HepG2 (cell line): ENCODE measurements around the gene ASL. TPM values are rescaled to one million over a fixed set of nuclear protein-coding genes. Genes with fewer than 3 reads are reported as not detected.

Source experiments
- DNMT1 ChIP-seq: sonication (generic); formaldehyde crosslinking; IDR thresholded peaks from 2 replicates; pipeline ENCODE4 v1.5.1; 2020; ENCODE audit warnings: mild to moderate bottlenecking, missing genetic modification reagents
- EHMT2 ChIP-seq: fragments of 200-600 bp; sonication (generic); IDR thresholded peaks from 2 replicates; pipeline ENCODE4 v1.7.0; 2017; ENCODE audit warnings: antibody characterized with exemption, low read depth, low read length, borderline replicate concordance
- KLF12 ChIP-seq: sonication (generic); formaldehyde crosslinking; IDR thresholded peaks from 2 replicates; pipeline ENCODE4 v1.4.0; 2020; ENCODE audit warnings: missing genetic modification reagents, borderline replicate concordance
- KLF15 ChIP-seq: sonication (generic); formaldehyde crosslinking; IDR thresholded peaks from 2 replicates; pipeline ENCODE4 v1.8.1; 2023; ENCODE audit warnings: borderline replicate concordance, mild to moderate bottlenecking, inconsistent platforms, missing genetic modification reagents, mixed read lengths
- NFKB2 ChIP-seq: sonication (generic); formaldehyde crosslinking; IDR thresholded peaks from 2 replicates; pipeline ENCODE4 v1.4.0; 2020; ENCODE audit warnings: missing genetic modification reagents, borderline replicate concordance
- PHF20 ChIP-seq: sonication (generic); formaldehyde crosslinking; IDR thresholded peaks from 2 replicates; pipeline ENCODE4 v1.5.0; 2020; ENCODE audit warnings: mild to moderate bottlenecking, missing genetic modification reagents
- RBAK ChIP-seq: sonication (generic); formaldehyde crosslinking; IDR thresholded peaks from 2 replicates; pipeline ENCODE4 v1.5.1; 2020; ENCODE audit warnings: mild to moderate bottlenecking, missing genetic modification reagents
- SYNCRIP ChIP-seq: fragments of 200-400 bp; formaldehyde crosslinking; IDR thresholded peaks from 2 replicates; pipeline ENCODE4 v1.6.1; 2018; ENCODE audit warnings: mild to moderate bottlenecking, low read depth, low read length; ENCODE audit not compliant: insufficient read depth
- ZNF138 ChIP-seq: sonication (generic); formaldehyde crosslinking; IDR thresholded peaks from 2 replicates; pipeline ENCODE4 v1.5.0; 2020; ENCODE audit warnings: mild to moderate bottlenecking, low read depth, missing genetic modification reagents
- ZNF143 ChIP-seq: sonication (generic); formaldehyde crosslinking; IDR thresholded peaks from 2 replicates; pipeline ENCODE4 v1.4.0; 2020; ENCODE audit warnings: missing genetic modification reagents
- ZNF335 ChIP-seq: sonication (generic); formaldehyde crosslinking; IDR thresholded peaks from 2 replicates; pipeline ENCODE4 v1.4.0; 2020; ENCODE audit warnings: missing genetic modification reagents
- ZNF557 ChIP-seq: sonication (generic); formaldehyde crosslinking; IDR thresholded peaks from 2 replicates; pipeline ENCODE4 v1.4.0; 2020; ENCODE audit warnings: missing genetic modification reagents
- ZNF605 ChIP-seq: sonication (generic); formaldehyde crosslinking; IDR thresholded peaks from 2 replicates; pipeline ENCODE4 v1.8.0; 2022; ENCODE audit warnings: mild to moderate bottlenecking, missing genetic modification reagents
- ZNF629 ChIP-seq: sonication (generic); formaldehyde crosslinking; conservative IDR thresholded peaks from 2 replicates; pipeline ENCODE4 v1.5.0; 2020; ENCODE audit warnings: missing genetic modification reagents
- ZNF660 ChIP-seq: sonication (generic); formaldehyde crosslinking; IDR thresholded peaks from 2 replicates; pipeline ENCODE4 v1.5.1; 2020; ENCODE audit warnings: mild to moderate bottlenecking, low read depth, missing genetic modification reagents, borderline replicate concordance
- polyA plus RNA-seq, 8 experiments: library from polyadenylated mRNA; depleted of rRNA in 3 of 8; stranded (reverse) in 7 of 8; unstranded in 1 of 8; fragments of >200 nt; fragmentation: Illumina TruSeq in 4 of 8; extraction: Trizol in 4 of 8; gene quantifications; 2 replicates each; pipeline versions ENCODE4 v1.2.1 to v1.2.3, GENCODE V29; 2011 to 2016; ENCODE audit warnings: low read depth in 4 of 8, missing spikeins in 1 of 8, mixed read lengths in 1 of 8; ENCODE audit not compliant: insufficient read depth in 1 of 8
- total RNA-seq, 5 experiments: library from RNA; depleted of rRNA; stranded (reverse); fragments of >200 nt; fragmentation: Illumina TruSeq; extraction: Trizol; gene quantifications; 2 replicates each; pipeline ENCODE4 v1.2.3, GENCODE V29; 2016; ENCODE audit warnings: low read depth in 1 of 5
- TF ChIP-seq, protein P1 (sequence below): sonication (generic); formaldehyde crosslinking; IDR thresholded peaks from 2 replicates; pipeline ENCODE4 v1.5.0; 2020; ENCODE audit warnings: mild to moderate bottlenecking, missing genetic modification reagents
- TF ChIP-seq, protein P2 (sequence below), 2 experiments: sonication (generic) in 1 of 2; formaldehyde crosslinking in 1 of 2; IDR thresholded peaks; 2 replicates each; pipeline versions ENCODE4 v1.4.0 to v1.6.1; 2018 to 2020; ENCODE audit warnings: missing genetic modification reagents in 2 of 2, borderline replicate concordance in 1 of 2, low read depth in 1 of 2, mild to moderate bottlenecking in 1 of 2, missing biosample characterization in 1 of 2
- TF ChIP-seq, protein P3 (sequence below): sonication (generic); formaldehyde crosslinking; IDR thresholded peaks from 2 replicates; pipeline ENCODE4 v1.4.0; 2020; ENCODE audit warnings: missing genetic modification reagents
- TF ChIP-seq, protein P4 (sequence below): IDR thresholded peaks from 2 replicates; pipeline ENCODE4 v1.4.0; 2020; ENCODE audit warnings: mild to moderate bottlenecking, missing genetic modification reagents

The ASL gene
- total and polyA plus RNA-seq, 2 of the 13 experiments (the other 11 are each of a cell fraction or from before 2014, with no cell fraction given), result 71.4 to 96.5 TPM

DNA sequence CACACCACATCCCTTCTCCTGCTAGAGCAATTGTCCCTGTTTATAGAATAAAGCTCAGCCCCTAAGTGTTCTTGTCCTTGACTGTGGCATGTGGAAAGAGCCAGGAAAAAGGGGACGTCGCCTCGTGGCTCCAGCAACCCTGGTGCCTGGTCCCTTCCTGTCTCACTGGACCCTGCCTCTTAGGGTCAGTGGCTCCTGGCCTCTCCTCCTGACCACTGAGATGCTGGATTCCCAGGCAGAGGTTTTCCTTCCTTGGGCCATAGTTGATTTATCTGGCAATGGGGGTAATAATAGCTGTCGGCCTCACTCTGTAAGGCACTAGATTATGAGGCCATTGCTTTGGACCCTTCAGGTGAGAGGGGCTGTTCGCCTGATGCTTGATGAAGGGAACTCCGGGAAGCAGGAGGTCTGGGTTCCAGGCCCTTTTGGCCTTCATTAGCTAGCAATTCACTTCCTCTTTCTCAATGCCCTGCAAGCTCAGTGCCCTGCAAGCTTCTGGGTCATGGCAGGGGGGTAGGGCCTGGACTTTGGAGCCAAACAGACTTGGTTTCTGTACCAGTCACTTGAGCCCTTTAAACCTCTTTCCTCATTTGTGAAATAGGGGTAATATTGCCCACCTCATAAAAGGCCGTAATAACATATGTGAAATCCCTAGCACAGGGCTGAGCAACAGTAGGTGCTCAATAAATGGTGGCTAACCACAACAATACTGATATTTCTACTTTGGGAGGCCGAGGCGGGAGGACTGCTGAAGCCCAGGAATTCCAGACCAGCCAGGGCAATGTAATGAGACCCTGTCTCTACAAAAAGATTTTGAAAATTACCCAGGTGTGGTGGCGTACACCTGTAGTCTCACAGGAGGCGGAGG lies 1.1 kb downstream of the ASL start (continued):
- TF ChIP-seq NFKB2 (no peak), KLF12 (CRISPR knock-in tag) (0 out of 2 replicates have a peak, but pooled peaks have one; percentile 8), ZNF660 (no peak), ZNF138 (no peak), RBAK (no peak), ZNF629 (CRISPR knock-in tag) (no peak), ZNF143 (CRISPR knock-in tag) (no peak), PHF20 (CRISPR knock-in tag) (no peak), SYNCRIP (no peak), ZNF605 (CRISPR knock-in tag) (0 out of 2 replicates have a peak, but pooled peaks have one; percentile 38), DNMT1 (CRISPR knock-in tag) (no peak), ZNF557 (no peak), EHMT2 (no peak), ZNF335 (CRISPR knock-in tag) (no peak), KLF15 (CRISPR knock-in tag) (no peak)
- TF ChIP-seq, protein P1, sequence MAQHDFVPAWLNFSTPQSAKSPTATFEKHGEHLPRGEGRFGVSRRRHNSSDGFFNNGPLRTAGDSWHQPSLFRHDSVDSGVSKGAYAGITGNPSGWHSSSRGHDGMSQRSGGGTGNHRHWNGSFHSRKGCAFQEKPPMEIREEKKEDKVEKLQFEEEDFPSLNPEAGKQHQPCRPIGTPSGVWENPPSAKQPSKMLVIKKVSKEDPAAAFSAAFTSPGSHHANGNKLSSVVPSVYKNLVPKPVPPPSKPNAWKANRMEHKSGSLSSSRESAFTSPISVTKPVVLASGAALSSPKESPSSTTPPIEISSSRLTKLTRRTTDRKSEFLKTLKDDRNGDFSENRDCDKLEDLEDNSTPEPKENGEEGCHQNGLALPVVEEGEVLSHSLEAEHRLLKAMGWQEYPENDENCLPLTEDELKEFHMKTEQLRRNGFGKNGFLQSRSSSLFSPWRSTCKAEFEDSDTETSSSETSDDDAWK, result no peak
- TF ChIP-seq, protein P2, sequence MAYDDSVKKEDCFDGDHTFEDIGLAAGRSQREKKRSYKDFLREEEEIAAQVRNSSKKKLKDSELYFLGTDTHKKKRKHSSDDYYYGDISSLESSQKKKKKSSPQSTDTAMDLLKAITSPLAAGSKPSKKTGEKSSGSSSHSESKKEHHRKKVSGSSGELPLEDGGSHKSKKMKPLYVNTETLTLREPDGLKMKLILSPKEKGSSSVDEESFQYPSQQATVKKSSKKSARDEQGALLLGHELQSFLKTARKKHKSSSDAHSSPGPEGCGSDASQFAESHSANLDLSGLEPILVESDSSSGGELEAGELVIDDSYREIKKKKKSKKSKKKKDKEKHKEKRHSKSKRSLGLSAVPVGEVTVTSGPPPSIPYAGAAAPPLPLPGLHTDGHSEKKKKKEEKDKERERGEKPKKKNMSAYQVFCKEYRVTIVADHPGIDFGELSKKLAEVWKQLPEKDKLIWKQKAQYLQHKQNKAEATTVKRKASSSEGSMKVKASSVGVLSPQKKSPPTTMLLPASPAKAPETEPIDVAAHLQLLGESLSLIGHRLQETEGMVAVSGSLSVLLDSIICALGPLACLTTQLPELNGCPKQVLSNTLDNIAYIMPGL (CRISPR knock-in tag; IDR thresholded peaks at IDR 0.05; ENCODE audit: borderline replicate concordance in 1 of 2, low read depth in 1 of 2), result 0 out of 4 replicates have a peak, but pooled peaks of 1 of the 2 experiments have one; percentile 17
- TF ChIP-seq, protein P3, sequence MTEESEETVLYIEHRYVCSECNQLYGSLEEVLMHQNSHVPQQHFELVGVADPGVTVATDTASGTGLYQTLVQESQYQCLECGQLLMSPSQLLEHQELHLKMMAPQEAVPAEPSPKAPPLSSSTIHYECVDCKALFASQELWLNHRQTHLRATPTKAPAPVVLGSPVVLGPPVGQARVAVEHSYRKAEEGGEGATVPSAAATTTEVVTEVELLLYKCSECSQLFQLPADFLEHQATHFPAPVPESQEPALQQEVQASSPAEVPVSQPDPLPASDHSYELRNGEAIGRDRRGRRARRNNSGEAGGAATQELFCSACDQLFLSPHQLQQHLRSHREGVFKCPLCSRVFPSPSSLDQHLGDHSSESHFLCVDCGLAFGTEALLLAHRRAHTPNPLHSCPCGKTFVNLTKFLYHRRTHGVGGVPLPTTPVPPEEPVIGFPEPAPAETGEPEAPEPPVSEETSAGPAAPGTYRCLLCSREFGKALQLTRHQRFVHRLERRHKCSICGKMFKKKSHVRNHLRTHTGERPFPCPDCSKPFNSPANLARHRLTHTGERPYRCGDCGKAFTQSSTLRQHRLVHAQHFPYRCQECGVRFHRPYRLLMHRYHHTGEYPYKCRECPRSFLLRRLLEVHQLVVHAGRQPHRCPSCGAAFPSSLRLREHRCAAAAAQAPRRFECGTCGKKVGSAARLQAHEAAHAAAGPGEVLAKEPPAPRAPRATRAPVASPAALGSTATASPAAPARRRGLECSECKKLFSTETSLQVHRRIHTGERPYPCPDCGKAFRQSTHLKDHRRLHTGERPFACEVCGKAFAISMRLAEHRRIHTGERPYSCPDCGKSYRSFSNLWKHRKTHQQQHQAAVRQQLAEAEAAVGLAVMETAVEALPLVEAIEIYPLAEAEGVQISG (CRISPR knock-in tag), result no peak
- TF ChIP-seq, protein P4, sequence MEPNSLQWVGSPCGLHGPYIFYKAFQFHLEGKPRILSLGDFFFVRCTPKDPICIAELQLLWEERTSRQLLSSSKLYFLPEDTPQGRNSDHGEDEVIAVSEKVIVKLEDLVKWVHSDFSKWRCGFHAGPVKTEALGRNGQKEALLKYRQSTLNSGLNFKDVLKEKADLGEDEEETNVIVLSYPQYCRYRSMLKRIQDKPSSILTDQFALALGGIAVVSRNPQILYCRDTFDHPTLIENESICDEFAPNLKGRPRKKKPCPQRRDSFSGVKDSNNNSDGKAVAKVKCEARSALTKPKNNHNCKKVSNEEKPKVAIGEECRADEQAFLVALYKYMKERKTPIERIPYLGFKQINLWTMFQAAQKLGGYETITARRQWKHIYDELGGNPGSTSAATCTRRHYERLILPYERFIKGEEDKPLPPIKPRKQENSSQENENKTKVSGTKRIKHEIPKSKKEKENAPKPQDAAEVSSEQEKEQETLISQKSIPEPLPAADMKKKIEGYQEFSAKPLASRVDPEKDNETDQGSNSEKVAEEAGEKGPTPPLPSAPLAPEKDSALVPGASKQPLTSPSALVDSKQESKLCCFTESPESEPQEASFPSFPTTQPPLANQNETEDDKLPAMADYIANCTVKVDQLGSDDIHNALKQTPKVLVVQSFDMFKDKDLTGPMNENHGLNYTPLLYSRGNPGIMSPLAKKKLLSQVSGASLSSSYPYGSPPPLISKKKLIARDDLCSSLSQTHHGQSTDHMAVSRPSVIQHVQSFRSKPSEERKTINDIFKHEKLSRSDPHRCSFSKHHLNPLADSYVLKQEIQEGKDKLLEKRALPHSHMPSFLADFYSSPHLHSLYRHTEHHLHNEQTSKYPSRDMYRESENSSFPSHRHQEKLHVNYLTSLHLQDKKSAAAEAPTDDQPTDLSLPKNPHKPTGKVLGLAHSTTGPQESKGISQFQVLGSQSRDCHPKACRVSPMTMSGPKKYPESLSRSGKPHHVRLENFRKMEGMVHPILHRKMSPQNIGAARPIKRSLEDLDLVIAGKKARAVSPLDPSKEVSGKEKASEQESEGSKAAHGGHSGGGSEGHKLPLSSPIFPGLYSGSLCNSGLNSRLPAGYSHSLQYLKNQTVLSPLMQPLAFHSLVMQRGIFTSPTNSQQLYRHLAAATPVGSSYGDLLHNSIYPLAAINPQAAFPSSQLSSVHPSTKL (CRISPR knock-in tag), result peak; percentile 67
